Liver (tissue), 3 donors: Measurements from ENCODE around the gene SLC7A11.

Source experiments
- HNF4G ChIP-seq: IDR thresholded peaks from 2 replicates; pipeline ENCODE4 v1.6.1; 2016; ENCODE audit warnings: antibody characterized with exemption
- RAD21 ChIP-seq, 2 donors: IDR thresholded peaks; 2 replicates each; pipeline ENCODE4 v1.6.1; 2016; ENCODE audit warnings: antibody characterized with exemption in 2 of 2, mild to moderate bottlenecking in 2 of 2
- SP1 ChIP-seq: IDR thresholded peaks from 2 replicates; pipeline ENCODE4 v1.6.1; 2018; ENCODE audit warnings: antibody characterized with exemption, mild to moderate bottlenecking
- TAF1 ChIP-seq: conservative IDR thresholded peaks from 2 replicates; pipeline ENCODE4 v1.6.1; 2016; ENCODE audit warnings: antibody characterized with exemption, mild to moderate bottlenecking
- TF ChIP-seq, protein P1 (sequence below): IDR thresholded peaks from 2 replicates; pipeline ENCODE4 v1.6.1; 2016; ENCODE audit warnings: antibody characterized with exemption
- TF ChIP-seq, protein P2 (sequence below): fragments of 150-350 bp; IDR thresholded peaks from 2 replicates; pipeline ENCODE4 v1.5.1; 2017; ENCODE audit warnings: improper control_type of control experiment, low read depth, low read length; ENCODE audit not compliant: missing input control
- TF ChIP-seq, protein P3 (sequence below): IDR thresholded peaks from 2 replicates; pipeline ENCODE4 v1.6.1; 2016; ENCODE audit warnings: antibody characterized with exemption, mild to moderate bottlenecking
- TF ChIP-seq, protein P4 (sequence below): IDR thresholded peaks from 2 replicates; pipeline ENCODE4 v1.6.1; 2016; ENCODE audit warnings: antibody characterized with exemption
- donor health status: healthy.
- donor health status: healthy.

DNA sequence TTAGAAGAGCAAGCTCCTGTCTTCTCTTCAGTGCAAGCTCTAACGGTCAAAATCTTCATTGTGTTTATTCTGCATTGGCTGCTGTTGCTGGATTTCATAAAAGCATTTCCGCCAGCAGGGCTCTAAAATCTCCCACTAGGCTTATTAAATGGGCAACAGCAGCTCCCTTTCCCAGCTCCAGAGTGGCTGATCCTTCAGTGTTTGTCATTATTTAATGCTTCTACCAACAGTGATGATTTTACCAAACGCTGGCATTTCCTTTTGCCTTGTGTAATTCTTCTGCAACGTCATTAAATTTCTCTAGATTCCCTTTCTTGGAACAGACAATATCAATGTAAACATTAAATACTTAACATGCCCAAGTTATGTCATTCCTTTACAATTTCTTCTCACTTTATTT lies 20.1 kb downstream of the SLC7A11 start:
- TF ChIP-seq, protein P1, sequence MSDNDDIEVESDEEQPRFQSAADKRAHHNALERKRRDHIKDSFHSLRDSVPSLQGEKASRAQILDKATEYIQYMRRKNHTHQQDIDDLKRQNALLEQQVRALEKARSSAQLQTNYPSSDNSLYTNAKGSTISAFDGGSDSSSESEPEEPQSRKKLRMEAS = no peak
- TF ChIP-seq RAD21 (IDR thresholded peaks at IDR 0.05) (no peak), HNF4G (no peak), TAF1 (no peak), SP1 (no peak)
- TF ChIP-seq, protein P2, sequence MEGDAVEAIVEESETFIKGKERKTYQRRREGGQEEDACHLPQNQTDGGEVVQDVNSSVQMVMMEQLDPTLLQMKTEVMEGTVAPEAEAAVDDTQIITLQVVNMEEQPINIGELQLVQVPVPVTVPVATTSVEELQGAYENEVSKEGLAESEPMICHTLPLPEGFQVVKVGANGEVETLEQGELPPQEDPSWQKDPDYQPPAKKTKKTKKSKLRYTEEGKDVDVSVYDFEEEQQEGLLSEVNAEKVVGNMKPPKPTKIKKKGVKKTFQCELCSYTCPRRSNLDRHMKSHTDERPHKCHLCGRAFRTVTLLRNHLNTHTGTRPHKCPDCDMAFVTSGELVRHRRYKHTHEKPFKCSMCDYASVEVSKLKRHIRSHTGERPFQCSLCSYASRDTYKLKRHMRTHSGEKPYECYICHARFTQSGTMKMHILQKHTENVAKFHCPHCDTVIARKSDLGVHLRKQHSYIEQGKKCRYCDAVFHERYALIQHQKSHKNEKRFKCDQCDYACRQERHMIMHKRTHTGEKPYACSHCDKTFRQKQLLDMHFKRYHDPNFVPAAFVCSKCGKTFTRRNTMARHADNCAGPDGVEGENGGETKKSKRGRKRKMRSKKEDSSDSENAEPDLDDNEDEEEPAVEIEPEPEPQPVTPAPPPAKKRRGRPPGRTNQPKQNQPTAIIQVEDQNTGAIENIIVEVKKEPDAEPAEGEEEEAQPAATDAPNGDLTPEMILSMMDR = no peak
- TF ChIP-seq, protein P3, sequence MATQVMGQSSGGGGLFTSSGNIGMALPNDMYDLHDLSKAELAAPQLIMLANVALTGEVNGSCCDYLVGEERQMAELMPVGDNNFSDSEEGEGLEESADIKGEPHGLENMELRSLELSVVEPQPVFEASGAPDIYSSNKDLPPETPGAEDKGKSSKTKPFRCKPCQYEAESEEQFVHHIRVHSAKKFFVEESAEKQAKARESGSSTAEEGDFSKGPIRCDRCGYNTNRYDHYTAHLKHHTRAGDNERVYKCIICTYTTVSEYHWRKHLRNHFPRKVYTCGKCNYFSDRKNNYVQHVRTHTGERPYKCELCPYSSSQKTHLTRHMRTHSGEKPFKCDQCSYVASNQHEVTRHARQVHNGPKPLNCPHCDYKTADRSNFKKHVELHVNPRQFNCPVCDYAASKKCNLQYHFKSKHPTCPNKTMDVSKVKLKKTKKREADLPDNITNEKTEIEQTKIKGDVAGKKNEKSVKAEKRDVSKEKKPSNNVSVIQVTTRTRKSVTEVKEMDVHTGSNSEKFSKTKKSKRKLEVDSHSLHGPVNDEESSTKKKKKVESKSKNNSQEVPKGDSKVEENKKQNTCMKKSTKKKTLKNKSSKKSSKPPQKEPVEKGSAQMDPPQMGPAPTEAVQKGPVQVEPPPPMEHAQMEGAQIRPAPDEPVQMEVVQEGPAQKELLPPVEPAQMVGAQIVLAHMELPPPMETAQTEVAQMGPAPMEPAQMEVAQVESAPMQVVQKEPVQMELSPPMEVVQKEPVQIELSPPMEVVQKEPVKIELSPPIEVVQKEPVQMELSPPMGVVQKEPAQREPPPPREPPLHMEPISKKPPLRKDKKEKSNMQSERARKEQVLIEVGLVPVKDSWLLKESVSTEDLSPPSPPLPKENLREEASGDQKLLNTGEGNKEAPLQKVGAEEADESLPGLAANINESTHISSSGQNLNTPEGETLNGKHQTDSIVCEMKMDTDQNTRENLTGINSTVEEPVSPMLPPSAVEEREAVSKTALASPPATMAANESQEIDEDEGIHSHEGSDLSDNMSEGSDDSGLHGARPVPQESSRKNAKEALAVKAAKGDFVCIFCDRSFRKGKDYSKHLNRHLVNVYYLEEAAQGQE = no peak
- TF ChIP-seq, protein P4, sequence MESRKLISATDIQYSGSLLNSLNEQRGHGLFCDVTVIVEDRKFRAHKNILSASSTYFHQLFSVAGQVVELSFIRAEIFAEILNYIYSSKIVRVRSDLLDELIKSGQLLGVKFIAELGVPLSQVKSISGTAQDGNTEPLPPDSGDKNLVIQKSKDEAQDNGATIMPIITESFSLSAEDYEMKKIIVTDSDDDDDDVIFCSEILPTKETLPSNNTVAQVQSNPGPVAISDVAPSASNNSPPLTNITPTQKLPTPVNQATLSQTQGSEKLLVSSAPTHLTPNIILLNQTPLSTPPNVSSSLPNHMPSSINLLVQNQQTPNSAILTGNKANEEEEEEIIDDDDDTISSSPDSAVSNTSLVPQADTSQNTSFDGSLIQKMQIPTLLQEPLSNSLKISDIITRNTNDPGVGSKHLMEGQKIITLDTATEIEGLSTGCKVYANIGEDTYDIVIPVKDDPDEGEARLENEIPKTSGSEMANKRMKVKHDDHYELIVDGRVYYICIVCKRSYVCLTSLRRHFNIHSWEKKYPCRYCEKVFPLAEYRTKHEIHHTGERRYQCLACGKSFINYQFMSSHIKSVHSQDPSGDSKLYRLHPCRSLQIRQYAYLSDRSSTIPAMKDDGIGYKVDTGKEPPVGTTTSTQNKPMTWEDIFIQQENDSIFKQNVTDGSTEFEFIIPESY = no peak
